HepG2 (cell line): ENCODE measurements around the gene SIX4. TPM values are rescaled to one million over a fixed set of nuclear protein-coding genes. Genes with fewer than 3 reads are reported as not detected.

Experiments
- EEA1 ChIP-seq: sonication (generic); formaldehyde crosslinking; IDR thresholded peaks from 2 replicates; pipeline ENCODE4 v1.5.1; 2020; ENCODE audit warnings: mild to moderate bottlenecking, missing genetic modification reagents, borderline replicate concordance
- EZH2 ChIP-seq: conservative IDR thresholded peaks from 2 replicates; pipeline ENCODE4 v1.6.1; 2012; ENCODE audit warnings: mild to moderate bottlenecking, low read depth, low read length, moderate library complexity
- FOXA1 ChIP-seq, 2 experiments: fragments of 450-650 bp in 1 of 2; sonication (generic) in 1 of 2; formaldehyde crosslinking in 1 of 2; IDR thresholded peaks; 2 replicates each; pipeline versions ENCODE4 v1.4.0 to v1.6.1; 2016 to 2020; ENCODE audit warnings: missing genetic modification reagents in 1 of 2
- HINFP ChIP-seq: sonication (generic); formaldehyde crosslinking; IDR thresholded peaks from 2 replicates; pipeline ENCODE4 v1.4.0; 2020; ENCODE audit warnings: low read depth, mild to moderate bottlenecking, missing genetic modification reagents
- HNRNPH1 ChIP-seq: fragments of 200-400 bp; formaldehyde crosslinking; optimal IDR thresholded peaks from 2 replicates; pipeline ENCODE3; 2017; ENCODE audit warnings: mild to moderate bottlenecking, low read depth, low read length
- NFE2L1 ChIP-seq: sonication (generic); formaldehyde crosslinking; IDR thresholded peaks from 2 replicates; pipeline ENCODE4 v1.4.0; 2020; ENCODE audit warnings: missing genetic modification reagents, mild to moderate bottlenecking, borderline replicate concordance
- ZBTB20 ChIP-seq: sonication (generic); formaldehyde crosslinking; IDR thresholded peaks from 2 replicates; pipeline ENCODE4 v1.8.1; 2023; ENCODE audit warnings: missing genetic modification reagents, low read depth, mild to moderate bottlenecking, borderline replicate concordance
- ZFY ChIP-seq: sonication (generic); formaldehyde crosslinking; IDR thresholded peaks from 2 replicates; pipeline ENCODE4 v1.4.0; 2020; ENCODE audit warnings: missing genetic modification reagents
- ZNF570 ChIP-seq: sonication (generic); formaldehyde crosslinking; IDR thresholded peaks from 2 replicates; pipeline ENCODE4 v1.4.0; 2020; ENCODE audit warnings: mild to moderate bottlenecking, missing genetic modification reagents, borderline replicate concordance
- ZNF652 ChIP-seq: IDR thresholded peaks from 2 replicates; pipeline ENCODE4 v1.6.1; 2016; ENCODE audit warnings: low read depth, borderline replicate concordance
- ZNF691 ChIP-seq: sonication (generic); formaldehyde crosslinking; IDR thresholded peaks from 2 replicates; pipeline ENCODE4 v1.4.0; 2020; ENCODE audit warnings: missing genetic modification reagents, low read depth, mild to moderate bottlenecking, borderline replicate concordance
- ZNF713 ChIP-seq: sonication (generic); formaldehyde crosslinking; IDR thresholded peaks from 2 replicates; pipeline ENCODE4 v1.4.0; 2020; ENCODE audit warnings: mild to moderate bottlenecking, missing genetic modification reagents
- ZNF772 ChIP-seq: sonication (generic); formaldehyde crosslinking; IDR thresholded peaks from 2 replicates; pipeline ENCODE4 v1.5.0; 2020; ENCODE audit warnings: mild to moderate bottlenecking, missing genetic modification reagents
- ZNF784 ChIP-seq: sonication (generic); formaldehyde crosslinking; IDR thresholded peaks from 2 replicates; pipeline ENCODE4 v1.5.1; 2020; ENCODE audit warnings: missing genetic modification reagents, mild to moderate bottlenecking, borderline replicate concordance
- polyA plus RNA-seq, 8 experiments: library from polyadenylated mRNA; depleted of rRNA in 3 of 8; stranded (reverse) in 7 of 8; unstranded in 1 of 8; fragments of >200 nt; fragmentation: Illumina TruSeq in 4 of 8; extraction: Trizol in 4 of 8; gene quantifications; 2 replicates each; pipeline versions ENCODE4 v1.2.1 to v1.2.3, GENCODE V29; 2011 to 2016; ENCODE audit warnings: low read depth in 4 of 8, missing spikeins in 1 of 8, mixed read lengths in 1 of 8; ENCODE audit not compliant: insufficient read depth in 1 of 8
- total RNA-seq, 5 experiments: library from RNA; depleted of rRNA; stranded (reverse); fragments of >200 nt; fragmentation: Illumina TruSeq; extraction: Trizol; gene quantifications; 2 replicates each; pipeline ENCODE4 v1.2.3, GENCODE V29; 2016; ENCODE audit warnings: low read depth in 1 of 5
- TF ChIP-seq, protein P1 (sequence below): sonication (generic); formaldehyde crosslinking; IDR thresholded peaks from 2 replicates; pipeline ENCODE4 v1.4.0; 2020; ENCODE audit warnings: low read depth, mild to moderate bottlenecking, missing genetic modification reagents
- TF ChIP-seq, protein P2 (sequence below): sonication (generic); formaldehyde crosslinking; conservative IDR thresholded peaks from 2 replicates; pipeline ENCODE4 v1.4.0; 2020; ENCODE audit warnings: missing genetic modification reagents
- TF ChIP-seq, protein P3 (sequence below): sonication (generic); formaldehyde crosslinking; IDR thresholded peaks from 2 replicates; pipeline ENCODE4 v1.5.0; 2020; ENCODE audit warnings: mild to moderate bottlenecking, missing genetic modification reagents
- TF ChIP-seq, protein P4 (sequence below): sonication (generic); formaldehyde crosslinking; IDR thresholded peaks from 2 replicates; pipeline ENCODE4 v1.8.1; 2022; ENCODE audit warnings: mild to moderate bottlenecking, missing genetic modification reagents

SIX4 gene
- total and polyA plus RNA-seq, 2 of the 13 experiments (the other 11 are each of a cell fraction or from before 2014, with no cell fraction given), result 5.0 to 6.0 TPM

- TF ChIP-seq, protein P1, sequence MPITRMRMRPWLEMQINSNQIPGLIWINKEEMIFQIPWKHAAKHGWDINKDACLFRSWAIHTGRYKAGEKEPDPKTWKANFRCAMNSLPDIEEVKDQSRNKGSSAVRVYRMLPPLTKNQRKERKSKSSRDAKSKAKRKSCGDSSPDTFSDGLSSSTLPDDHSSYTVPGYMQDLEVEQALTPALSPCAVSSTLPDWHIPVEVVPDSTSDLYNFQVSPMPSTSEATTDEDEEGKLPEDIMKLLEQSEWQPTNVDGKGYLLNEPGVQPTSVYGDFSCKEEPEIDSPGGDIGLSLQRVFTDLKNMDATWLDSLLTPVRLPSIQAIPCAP, result no peak
- no peak for TF ChIP-seq EZH2
- TF ChIP-seq ZNF570 (CRISPR knock-in tag), result 0 out of 2 replicates have a peak, but pooled peaks have one; percentile 66
- peak; percentile 58; the same call in 1 of the 2 replicates for TF ChIP-seq ZNF784
- TF ChIP-seq ZNF691 (CRISPR knock-in tag), result peak; percentile 96
- no peak for TF ChIP-seq ZNF713 (CRISPR knock-in tag)
- 0 out of 2 replicates have a peak, but pooled peaks have one; percentile 49 for TF ChIP-seq ZBTB20
- no peak for TF ChIP-seq FOXA1 (IDR thresholded peaks at IDR 0.05)
- TF ChIP-seq FOXA1 (CRISPR knock-in tag; IDR thresholded peaks at IDR 0.05), result peak; percentile 49
- peak; percentile 76; the same call in 1 of the 2 replicates for TF ChIP-seq ZNF652
- peak; percentile 65; the same call in 1 of the 2 replicates for TF ChIP-seq HINFP (CRISPR knock-in tag)
- TF ChIP-seq, protein P2, sequence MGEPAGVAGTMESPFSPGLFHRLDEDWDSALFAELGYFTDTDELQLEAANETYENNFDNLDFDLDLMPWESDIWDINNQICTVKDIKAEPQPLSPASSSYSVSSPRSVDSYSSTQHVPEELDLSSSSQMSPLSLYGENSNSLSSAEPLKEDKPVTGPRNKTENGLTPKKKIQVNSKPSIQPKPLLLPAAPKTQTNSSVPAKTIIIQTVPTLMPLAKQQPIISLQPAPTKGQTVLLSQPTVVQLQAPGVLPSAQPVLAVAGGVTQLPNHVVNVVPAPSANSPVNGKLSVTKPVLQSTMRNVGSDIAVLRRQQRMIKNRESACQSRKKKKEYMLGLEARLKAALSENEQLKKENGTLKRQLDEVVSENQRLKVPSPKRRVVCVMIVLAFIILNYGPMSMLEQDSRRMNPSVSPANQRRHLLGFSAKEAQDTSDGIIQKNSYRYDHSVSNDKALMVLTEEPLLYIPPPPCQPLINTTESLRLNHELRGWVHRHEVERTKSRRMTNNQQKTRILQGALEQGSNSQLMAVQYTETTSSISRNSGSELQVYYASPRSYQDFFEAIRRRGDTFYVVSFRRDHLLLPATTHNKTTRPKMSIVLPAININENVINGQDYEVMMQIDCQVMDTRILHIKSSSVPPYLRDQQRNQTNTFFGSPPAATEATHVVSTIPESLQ, result no peak
- TF ChIP-seq ZFY (CRISPR knock-in tag), result peak; percentile 93
- TF ChIP-seq EEA1 (CRISPR knock-in tag), result no peak
- TF ChIP-seq NFE2L1 (CRISPR knock-in tag), result peak; percentile 54; the same call in 1 of the 2 replicates
- no peak for TF ChIP-seq HNRNPH1
- TF ChIP-seq ZNF772 (CRISPR knock-in tag), result peak; percentile 31; the same call in 1 of the 2 replicates
- TF ChIP-seq, protein P3, sequence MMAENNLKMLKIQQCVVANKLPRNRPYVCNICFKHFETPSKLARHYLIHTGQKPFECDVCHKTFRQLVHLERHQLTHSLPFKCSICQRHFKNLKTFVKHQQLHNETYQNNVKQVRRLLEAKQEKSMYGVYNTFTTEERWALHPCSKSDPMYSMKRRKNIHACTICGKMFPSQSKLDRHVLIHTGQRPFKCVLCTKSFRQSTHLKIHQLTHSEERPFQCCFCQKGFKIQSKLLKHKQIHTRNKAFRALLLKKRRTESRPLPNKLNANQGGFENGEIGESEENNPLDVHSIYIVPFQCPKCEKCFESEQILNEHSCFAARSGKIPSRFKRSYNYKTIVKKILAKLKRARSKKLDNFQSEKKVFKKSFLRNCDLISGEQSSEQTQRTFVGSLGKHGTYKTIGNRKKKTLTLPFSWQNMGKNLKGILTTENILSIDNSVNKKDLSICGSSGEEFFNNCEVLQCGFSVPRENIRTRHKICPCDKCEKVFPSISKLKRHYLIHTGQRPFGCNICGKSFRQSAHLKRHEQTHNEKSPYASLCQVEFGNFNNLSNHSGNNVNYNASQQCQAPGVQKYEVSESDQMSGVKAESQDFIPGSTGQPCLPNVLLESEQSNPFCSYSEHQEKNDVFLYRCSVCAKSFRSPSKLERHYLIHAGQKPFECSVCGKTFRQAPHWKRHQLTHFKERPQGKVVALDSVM (CRISPR knock-in tag), result peak; percentile 45; the same call in 1 of the 2 replicates
- TF ChIP-seq, protein P4, sequence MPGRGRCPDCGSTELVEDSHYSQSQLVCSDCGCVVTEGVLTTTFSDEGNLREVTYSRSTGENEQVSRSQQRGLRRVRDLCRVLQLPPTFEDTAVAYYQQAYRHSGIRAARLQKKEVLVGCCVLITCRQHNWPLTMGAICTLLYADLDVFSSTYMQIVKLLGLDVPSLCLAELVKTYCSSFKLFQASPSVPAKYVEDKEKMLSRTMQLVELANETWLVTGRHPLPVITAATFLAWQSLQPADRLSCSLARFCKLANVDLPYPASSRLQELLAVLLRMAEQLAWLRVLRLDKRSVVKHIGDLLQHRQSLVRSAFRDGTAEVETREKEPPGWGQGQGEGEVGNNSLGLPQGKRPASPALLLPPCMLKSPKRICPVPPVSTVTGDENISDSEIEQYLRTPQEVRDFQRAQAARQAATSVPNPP (CRISPR knock-in tag), result no peak
These were observed 10.5 kb upstream of the SIX4 start, which contains the start of gene MNAT1 (continued) for GRCh38 chr14:60734465-60735242.
